Measurements from ENCODE around the gene FNDC4. TPM values are rescaled to one million over a fixed set of nuclear protein-coding genes. Genes with fewer than 3 reads are reported as not detected.

Gene FNDC4
- total and polyA plus RNA-seq, 4 experiments from 2014 or later: 0.11 TPM; not detected in 3

GRCh38 chr2:27453968-27454367 is 41.0 kb downstream of the FNDC4 start:
- H3K4me1 ChIP-seq (ENCODE audit: insufficient read depth, low read length): no peaks in the 10 kb centered on the region
- POLR2A ChIA-PET (ENCODE audit: partially characterized antibody): interaction anchor here (1.0 kb wide), 1 partner anchor 67 kb away, joined by 3 read pairs; no protein-coding TSS in a partner anchor
- CTCF ChIA-PET (ENCODE audit: partially characterized antibody): no interaction called here
- H3K36me3 ChIP-seq (ENCODE audit: insufficient read depth, low read length): peaks cover 7% of the 10 kb centered on the region
- Mint-ChIP-seq H3K27me3 (no peaks in the 10 kb centered on the region), H3K4me1 (peaks cover 0 to 1% (median 0%) of the 10 kb centered on the region in 4 donors), H3K36me3 (peaks cover 18 to 29% of the 10 kb centered on the region in 2 donors), H3K4me3 (no peak overlapping the region), H3K9me3 (no peaks in the 10 kb centered on the region), H3K27ac (peak overlapping the region in 1 of 7 donors; percentile 4)
- H3K27me3 ChIP-seq (ENCODE audit: insufficient read depth, low read length): no peaks in the 10 kb centered on the region
- intact Hi-C loops (cut with micrococcal nuclease): no loop called here
- H3K9me3 ChIP-seq (ENCODE audit: control insufficient read depth in 1 of 2, low read length in 2 of 2): no peaks in the 10 kb centered on the region
- H3K4me3 ChIP-seq (ENCODE audit: low read length in 2 of 2): no peak overlapping the region
- no peak overlapping the region for H3K27ac ChIP-seq (ENCODE audit: low read depth, low read length)
- DNase-seq: no peak

GRCh38 chr2:27451095-27451494 is 43.9 kb downstream of the FNDC4 start:
- Histone ChIP-seq H3K9me3 (ENCODE audit: control insufficient read depth in 1 of 2, low read length in 2 of 2) (no peaks in the 10 kb centered on the region), H3K4me3 (ENCODE audit: low read length in 2 of 2) (no peak overlapping the region), H3K27me3 (ENCODE audit: insufficient read depth, low read length) (no peaks in the 10 kb centered on the region), H3K27ac (ENCODE audit: low read depth, low read length) (no peak overlapping the region), H3K36me3 (ENCODE audit: insufficient read depth, low read length) (peaks cover 7% of the 10 kb centered on the region), H3K4me1 (ENCODE audit: insufficient read depth, low read length) (no peaks in the 10 kb centered on the region)
- DNase-seq: no peak
- Mint-ChIP-seq H3K36me3 (peaks cover 15 to 19% of the 10 kb centered on the region in 2 donors), H3K9me3 (no peaks in the 10 kb centered on the region), H3K4me1 (peaks cover 0 to 1% (median under 1%) of the 10 kb centered on the region in 4 donors), H3K27me3 (no peaks in the 10 kb centered on the region), H3K4me3 (no peak overlapping the region), H3K27ac (no peak overlapping the region)
- intact Hi-C loops (cut with micrococcal nuclease): no loop called here
- ChIA-PET CTCF (ENCODE audit: partially characterized antibody) (no interaction called here), POLR2A (ENCODE audit: partially characterized antibody) (no interaction called here)

GRCh38 chr2:27448381-27448780 is 46.6 kb downstream of the FNDC4 start:
- ChIA-PET CTCF (ENCODE audit: partially characterized antibody) (no interaction called here), POLR2A (ENCODE audit: partially characterized antibody) (interaction anchor here (1.1 kb wide), 1 partner anchor 69 kb away, joined by 3 read pairs; no protein-coding TSS in a partner anchor)
- Histone ChIP-seq H3K9me3 (ENCODE audit: control insufficient read depth in 1 of 2, low read length in 2 of 2) (no peaks in the 10 kb centered on the region), H3K4me1 (ENCODE audit: insufficient read depth, low read length) (no peaks in the 10 kb centered on the region), H3K36me3 (ENCODE audit: insufficient read depth, low read length) (no peaks in the 10 kb centered on the region), H3K27ac (ENCODE audit: low read depth, low read length) (no peak overlapping the region), H3K27me3 (ENCODE audit: insufficient read depth, low read length) (no peaks in the 10 kb centered on the region), H3K4me3 (ENCODE audit: low read length in 2 of 2) (no peak overlapping the region)
- intact Hi-C loops (cut with micrococcal nuclease): no loop called here
- DNase-seq: no peak
- Mint-ChIP-seq H3K36me3 (peaks cover 9 to 18% of the 10 kb centered on the region in 2 donors), H3K27me3 (no peaks in the 10 kb centered on the region), H3K4me1 (peaks cover 0 to 5% (median 1%) of the 10 kb centered on the region in 4 donors), H3K9me3 (peaks cover 0 to 2% (median 0%) of the 10 kb centered on the region in 8 donors), H3K27ac (peak overlapping the region in 1 of 7 donors; percentile 64), H3K4me3 (no peak overlapping the region)

- no peak for DNase-seq
- no peak overlapping the region for H3K27ac ChIP-seq (ENCODE audit: low read depth, low read length)
- no peak overlapping the region for H3K4me3 ChIP-seq (ENCODE audit: low read length in 2 of 2)
- Mint-ChIP-seq H3K9me3 (peaks cover 0 to 2% (median 0%) of the 10 kb centered on the region in 8 donors), H3K36me3 (peaks cover 18 to 31% of the 10 kb centered on the region in 2 donors), H3K4me1 (peaks cover 0 to 9% (median 5%) of the 10 kb centered on the region in 4 donors), H3K27me3 (no peaks in the 10 kb centered on the region), H3K27ac (peak overlapping the region in 5 of 7 donors; percentile 42 to 70 (median 66)), H3K4me3 (no peak overlapping the region)
- POLR2A ChIA-PET (ENCODE audit: partially characterized antibody): no interaction called here
- CTCF ChIA-PET (ENCODE audit: partially characterized antibody): interaction anchor here (0.7 to 1.0 kb wide), 2 partner anchors 10 to 167 kb away, joined by 3 read pairs; no protein-coding TSS in a partner anchor
- intact Hi-C loops (cut with micrococcal nuclease): no loop called here
- H3K9me3 ChIP-seq (ENCODE audit: control insufficient read depth in 1 of 2, low read length in 2 of 2): no peaks in the 10 kb centered on the region
- H3K27me3 ChIP-seq (ENCODE audit: insufficient read depth, low read length): no peaks in the 10 kb centered on the region
- H3K36me3 ChIP-seq (ENCODE audit: insufficient read depth, low read length): peaks cover 9% of the 10 kb centered on the region
- H3K4me1 ChIP-seq (ENCODE audit: insufficient read depth, low read length): no peaks in the 10 kb centered on the region
Observed at GRCh38 chr2:27446057-27446456, 48.9 kb downstream of the FNDC4 start.

GRCh38 chr2:27445615-27446014 is 49.4 kb downstream of the FNDC4 start:
- intact Hi-C loops (cut with micrococcal nuclease): no loop called here
- no peak overlapping the region for H3K27ac ChIP-seq (ENCODE audit: low read depth, low read length)
- ChIA-PET POLR2A (ENCODE audit: partially characterized antibody) (no interaction called here), CTCF (ENCODE audit: partially characterized antibody) (interaction anchor here (1.0 kb wide), 1 partner anchor 10 kb away, joined by 3 read pairs; no protein-coding TSS in a partner anchor)
- Mint-ChIP-seq H3K27ac (peak overlapping the region in 2 of 7 donors; percentile 42 to 46), H3K4me1 (peaks cover 0 to 9% (median 5%) of the 10 kb centered on the region in 4 donors), H3K4me3 (no peak overlapping the region), H3K9me3 (peaks cover 0 to 3% (median 0%) of the 10 kb centered on the region in 8 donors), H3K36me3 (peaks cover 23 to 35% of the 10 kb centered on the region in 2 donors), H3K27me3 (no peaks in the 10 kb centered on the region)
- H3K4me1 ChIP-seq (ENCODE audit: insufficient read depth, low read length): no peaks in the 10 kb centered on the region
- no peak overlapping the region for H3K4me3 ChIP-seq (ENCODE audit: low read length in 2 of 2)
- H3K27me3 ChIP-seq (ENCODE audit: insufficient read depth, low read length): no peaks in the 10 kb centered on the region
- DNase-seq: no peak
- H3K36me3 ChIP-seq (ENCODE audit: insufficient read depth, low read length): peaks cover 13% of the 10 kb centered on the region
- no peaks in the 10 kb centered on the region for H3K9me3 ChIP-seq (ENCODE audit: control insufficient read depth in 1 of 2, low read length in 2 of 2)

- Histone ChIP-seq H3K27ac (ENCODE audit: low read depth, low read length) (no peak overlapping the region), H3K4me1 (ENCODE audit: insufficient read depth, low read length) (no peaks in the 10 kb centered on the region), H3K4me3 (ENCODE audit: low read length in 2 of 2) (no peak overlapping the region), H3K9me3 (ENCODE audit: control insufficient read depth in 1 of 2, low read length in 2 of 2) (no peaks in the 10 kb centered on the region), H3K27me3 (ENCODE audit: insufficient read depth, low read length) (no peaks in the 10 kb centered on the region), H3K36me3 (ENCODE audit: insufficient read depth, low read length) (peaks cover 18% of the 10 kb centered on the region)
- no peak overlapping the region for H3K4me3 Mint-ChIP-seq
- peaks cover 0 to 9% (median 5%) of the 10 kb centered on the region in 4 donors for H3K4me1 Mint-ChIP-seq
- POLR2A ChIA-PET (ENCODE audit: partially characterized antibody): no interaction called here
- no peak overlapping the region for H3K27ac Mint-ChIP-seq
- no peaks in the 10 kb centered on the region for H3K27me3 Mint-ChIP-seq
- CTCF ChIA-PET (ENCODE audit: partially characterized antibody): interaction anchor here (1.0 kb wide), 1 partner anchor 9 kb away, joined by 3 read pairs; no protein-coding TSS in a partner anchor
- H3K9me3 Mint-ChIP-seq: peaks cover 0 to 3% (median 0%) of the 10 kb centered on the region in 8 donors
- intact Hi-C loops (cut with micrococcal nuclease): no loop called here
- no peak for DNase-seq
- H3K36me3 Mint-ChIP-seq: peaks cover 27 to 40% of the 10 kb centered on the region in 2 donors
Observed at GRCh38 chr2:27445155-27445554, 49.8 kb downstream of the FNDC4 start.

GRCh38 chr2:27442920-27443282 is 52.1 kb downstream of the FNDC4 start:
- intact Hi-C loops (cut with micrococcal nuclease): no loop called here
- POLR2A ChIA-PET (ENCODE audit: partially characterized antibody): no interaction called here
- H3K9me3 ChIP-seq (ENCODE audit: control insufficient read depth in 1 of 2, low read length in 2 of 2): no peaks in the 10 kb centered on the region
- Mint-ChIP-seq H3K4me1 (peaks cover 0 to 9% (median 5%) of the 10 kb centered on the region in 4 donors), H3K9me3 (peaks cover 0 to 3% (median 0%) of the 10 kb centered on the region in 8 donors), H3K27ac (peak overlapping the region in 5 of 7 donors; percentile 48 to 88 (median 68)), H3K4me3 (peak overlapping the region in 1 of 8 donors; percentile 14), H3K27me3 (no peaks in the 10 kb centered on the region), H3K36me3 (peaks cover 33 to 50% of the 10 kb centered on the region in 2 donors)
- H3K4me3 ChIP-seq (ENCODE audit: low read length in 2 of 2): no peak overlapping the region
- CTCF ChIA-PET (ENCODE audit: partially characterized antibody): no interaction called here
- H3K36me3 ChIP-seq (ENCODE audit: insufficient read depth, low read length): peaks cover 35% of the 10 kb centered on the region
- H3K27me3 ChIP-seq (ENCODE audit: insufficient read depth, low read length): no peaks in the 10 kb centered on the region
- H3K27ac ChIP-seq (ENCODE audit: low read depth, low read length): no peak overlapping the region
- DNase-seq: no peak
- H3K4me1 ChIP-seq (ENCODE audit: insufficient read depth, low read length): no peaks in the 10 kb centered on the region
